Measurements from ENCODE around the gene TRIM62.

TRIM62 gene

GRCh38 chr1:33158366-33158765 lies 23.5 kb downstream of the TRIM62 start:
- Histone ChIP-seq H3K79me1 (ENCODE audit: low read length) (peaks cover 2% of the 10 kb centered on the region), H3K23ac (ENCODE audit: low read length) (no peak overlapping the region), H2BK5ac (ENCODE audit: low read depth, low read length, poor library complexity) (no peak overlapping the region), H2AK5ac (ENCODE audit: low read length) (no peak overlapping the region), H2AFZ (ENCODE audit: insufficient read depth, low read length, poor library complexity) (no peak overlapping the region), H2BK12ac (ENCODE audit: low read length) (no peak overlapping the region), H3K18ac (ENCODE audit: low read length) (no peak overlapping the region), H3K9ac (ENCODE audit: low read length) (no peak overlapping the region), H4K12ac (ENCODE audit: low read depth, low read length) (no peak overlapping the region), H3K79me2 (ENCODE audit: control insufficient read depth, insufficient read depth, low read length, poor library complexity) (no peaks in the 10 kb centered on the region), H4K91ac (ENCODE audit: low read depth, low read length) (no peak overlapping the region), H3K4ac (ENCODE audit: low read depth, low read length) (no peak overlapping the region), H3K14ac (ENCODE audit: low read length) (no peak overlapping the region), H3K4me1 (ENCODE audit: control insufficient read depth in 1 of 2, insufficient read depth in 2 of 2, low read length in 2 of 2) (peaks cover 4 to 5% of the 10 kb centered on the region in 2 experiments), H3K4me2 (ENCODE audit: low read length) (no peak overlapping the region), H3K9me3 (ENCODE audit: insufficient read depth, low read depth, low read length) (no peaks in the 10 kb centered on the region), H4K8ac (ENCODE audit: low read depth, low read length) (no peak overlapping the region), H3K27me3 (ENCODE audit: insufficient read depth, low read length) (no peaks in the 10 kb centered on the region), H3K4me3 (ENCODE audit: low read depth, low read length) (no peak overlapping the region), H2BK120ac (ENCODE audit: insufficient read depth, low read length, poor library complexity) (no peak overlapping the region), H3K27ac (ENCODE audit: low read depth, low read length) (no peak overlapping the region), H3K36me3 (ENCODE audit: control insufficient read depth in 1 of 2, insufficient read depth in 2 of 2, low read length in 2 of 2) (peaks cover 2 to 3% of the 10 kb centered on the region in 2 experiments)
- no CpG with 5 or more reads among the region's 3 CpGs for WGBS (ENCODE audit: extremely low coverage, insufficient coverage, insufficient read length)
- no peak for DNase-seq

GRCh38 chr1:33157131-33157530 lies 24.7 kb downstream of the TRIM62 start:
- Histone ChIP-seq H2BK5ac (ENCODE audit: low read depth, low read length, poor library complexity) (no peak overlapping the region), H3K36me3 (ENCODE audit: control insufficient read depth in 1 of 2, insufficient read depth in 2 of 2, low read length in 2 of 2) (peaks cover 2 to 3% of the 10 kb centered on the region in 2 experiments), H4K8ac (ENCODE audit: low read depth, low read length) (no peak overlapping the region), H4K91ac (ENCODE audit: low read depth, low read length) (no peak overlapping the region), H3K4me1 (ENCODE audit: control insufficient read depth in 1 of 2, insufficient read depth in 2 of 2, low read length in 2 of 2) (peaks cover 0 to 5% of the 10 kb centered on the region in 2 experiments), H2AK5ac (ENCODE audit: low read length) (no peak overlapping the region), H3K4me3 (ENCODE audit: low read depth, low read length) (no peak overlapping the region), H3K14ac (ENCODE audit: low read length) (no peak overlapping the region), H3K27ac (ENCODE audit: low read depth, low read length) (no peak overlapping the region), H3K9ac (ENCODE audit: low read length) (no peak overlapping the region), H3K4ac (ENCODE audit: low read depth, low read length) (no peak overlapping the region), H3K4me2 (ENCODE audit: low read length) (no peak overlapping the region), H3K23ac (ENCODE audit: low read length) (peak overlapping the region; percentile 2), H2BK120ac (ENCODE audit: insufficient read depth, low read length, poor library complexity) (no peak overlapping the region), H3K27me3 (ENCODE audit: insufficient read depth, low read length) (no peaks in the 10 kb centered on the region), H4K12ac (ENCODE audit: low read depth, low read length) (no peak overlapping the region), H2BK12ac (ENCODE audit: low read length) (no peak overlapping the region), H3K79me2 (ENCODE audit: control insufficient read depth, insufficient read depth, low read length, poor library complexity) (no peaks in the 10 kb centered on the region), H3K9me3 (ENCODE audit: insufficient read depth, low read depth, low read length) (no peaks in the 10 kb centered on the region), H3K79me1 (ENCODE audit: low read length) (no peaks in the 10 kb centered on the region), H2AFZ (ENCODE audit: insufficient read depth, low read length, poor library complexity) (no peak overlapping the region), H3K18ac (ENCODE audit: low read length) (no peak overlapping the region)
- DNase-seq, result no peak
- no CpG with 5 or more reads among the region's 4 CpGs for WGBS (ENCODE audit: extremely low coverage, insufficient coverage, insufficient read length)

GRCh38 chr1:33155877-33156538 lies 25.8 kb downstream of the TRIM62 start:
- no peak overlapping the region for H4K91ac ChIP-seq (ENCODE audit: low read depth, low read length)
- no peaks in the 10 kb centered on the region for H3K79me2 ChIP-seq (ENCODE audit: control insufficient read depth, insufficient read depth, low read length, poor library complexity)
- no peak overlapping the region for H4K8ac ChIP-seq (ENCODE audit: low read depth, low read length)
- peaks cover 2 to 3% of the 10 kb centered on the region in 2 experiments for H3K36me3 ChIP-seq (ENCODE audit: control insufficient read depth in 1 of 2, insufficient read depth in 2 of 2, low read length in 2 of 2)
- no peak overlapping the region for H2BK120ac ChIP-seq (ENCODE audit: insufficient read depth, low read length, poor library complexity)
- H3K4me1 ChIP-seq (ENCODE audit: control insufficient read depth in 1 of 2, insufficient read depth in 2 of 2, low read length in 2 of 2), result peaks cover 7 to 13% of the 10 kb centered on the region in 2 experiments
- no peak overlapping the region for H2BK5ac ChIP-seq (ENCODE audit: low read depth, low read length, poor library complexity)
- no peak overlapping the region for H2BK12ac ChIP-seq (ENCODE audit: low read length)
- WGBS (ENCODE audit: extremely low coverage, insufficient coverage, insufficient read length), result no CpG with 5 or more reads among the region's 4 CpGs
- H2AK5ac ChIP-seq (ENCODE audit: low read length), result no peak overlapping the region
- H3K18ac ChIP-seq (ENCODE audit: low read length), result no peak overlapping the region
- H3K9me3 ChIP-seq (ENCODE audit: insufficient read depth, low read depth, low read length), result no peaks in the 10 kb centered on the region
- H4K12ac ChIP-seq (ENCODE audit: low read depth, low read length), result no peak overlapping the region
- H3K4ac ChIP-seq (ENCODE audit: low read depth, low read length), result no peak overlapping the region
- no peak overlapping the region for H3K4me3 ChIP-seq (ENCODE audit: low read depth, low read length)
- no peak overlapping the region for H3K27ac ChIP-seq (ENCODE audit: low read depth, low read length)
- no peak overlapping the region for H3K23ac ChIP-seq (ENCODE audit: low read length)
- H3K14ac ChIP-seq (ENCODE audit: low read length), result no peak overlapping the region
- DNase-seq, result no peak
- H3K79me1 ChIP-seq (ENCODE audit: low read length), result no peaks in the 10 kb centered on the region
- H3K27me3 ChIP-seq (ENCODE audit: insufficient read depth, low read length), result no peaks in the 10 kb centered on the region
- no peak overlapping the region for H3K9ac ChIP-seq (ENCODE audit: low read length)
- H2AFZ ChIP-seq (ENCODE audit: insufficient read depth, low read length, poor library complexity), result no peak overlapping the region
- H3K4me2 ChIP-seq (ENCODE audit: low read length), result no peak overlapping the region

GRCh38 chr1:33153650-33154049 lies 28.2 kb downstream of the TRIM62 start:
- no peaks in the 10 kb centered on the region for H3K79me2 ChIP-seq (ENCODE audit: control insufficient read depth, insufficient read depth, low read length, poor library complexity)
- no peak overlapping the region for H3K4me3 ChIP-seq (ENCODE audit: low read depth, low read length)
- no peak overlapping the region for H3K18ac ChIP-seq (ENCODE audit: low read length)
- no peak overlapping the region for H4K91ac ChIP-seq (ENCODE audit: low read depth, low read length)
- H3K4ac ChIP-seq (ENCODE audit: low read depth, low read length), result no peak overlapping the region
- H3K9me3 ChIP-seq (ENCODE audit: insufficient read depth, low read depth, low read length), result no peaks in the 10 kb centered on the region
- H3K9ac ChIP-seq (ENCODE audit: low read length), result no peak overlapping the region
- H3K36me3 ChIP-seq (ENCODE audit: control insufficient read depth in 1 of 2, insufficient read depth in 2 of 2, low read length in 2 of 2), result peaks cover 0 to 2% of the 10 kb centered on the region in 2 experiments
- no peak overlapping the region for H3K27ac ChIP-seq (ENCODE audit: low read depth, low read length)
- H3K23ac ChIP-seq (ENCODE audit: low read length), result no peak overlapping the region
- no peak overlapping the region for H3K14ac ChIP-seq (ENCODE audit: low read length)
- H4K8ac ChIP-seq (ENCODE audit: low read depth, low read length), result no peak overlapping the region
- WGBS (ENCODE audit: extremely low coverage, insufficient coverage, insufficient read length), result no CpG with 5 or more reads among the region's 2 CpGs
- no peak overlapping the region for H4K12ac ChIP-seq (ENCODE audit: low read depth, low read length)
- H3K27me3 ChIP-seq (ENCODE audit: insufficient read depth, low read length), result no peaks in the 10 kb centered on the region
- no peak for DNase-seq
- H2AK5ac ChIP-seq (ENCODE audit: low read length), result no peak overlapping the region
- no peak overlapping the region for H2BK5ac ChIP-seq (ENCODE audit: low read depth, low read length, poor library complexity)
- no peak overlapping the region for H2BK120ac ChIP-seq (ENCODE audit: insufficient read depth, low read length, poor library complexity)
- no peaks in the 10 kb centered on the region for H3K79me1 ChIP-seq (ENCODE audit: low read length)
- H3K4me1 ChIP-seq (ENCODE audit: control insufficient read depth in 1 of 2, insufficient read depth in 2 of 2, low read length in 2 of 2), result peaks cover 18 to 25% of the 10 kb centered on the region in 2 experiments
- H2AFZ ChIP-seq (ENCODE audit: insufficient read depth, low read length, poor library complexity), result no peak overlapping the region
- H2BK12ac ChIP-seq (ENCODE audit: low read length), result no peak overlapping the region
- H3K4me2 ChIP-seq (ENCODE audit: low read length), result no peak overlapping the region

All from trophoblast cell (in vitro differentiated cells and primary cell).